Right cardiac atrium (tissue), 5 donors: ENCODE data around the gene ATG13. TPM values are rescaled to one million over a fixed set of nuclear protein-coding genes. Genes with fewer than 3 reads are reported as not detected.

Experiments used
- ATAC-seq, 2 donors: fragments of 200-7000 bp; cut with Tn5 transposase; one replicate each; pipeline versions ENCODE4 v1.8.0 to v1.9.1; 2020; ENCODE audit warnings: moderate library complexity in 2 of 2, mild to moderate bottlenecking in 1 of 2
- DNase-seq, 3 donors: peaks; one replicate each; pipeline ENCODE4 v3.0.0-alpha.2; 2020
- H3K27ac ChIP-seq: one replicate; pipeline ENCODE4 v1.5.1; 2013; ENCODE audit warnings: mild to moderate bottlenecking, low read length, control low read depth, moderate library complexity
- H3K27me3 ChIP-seq: one replicate; pipeline ENCODE4 v1.6.1; 2013; ENCODE audit not compliant: control insufficient read depth, insufficient read depth
- H3K4me1 ChIP-seq: one replicate; pipeline ENCODE4 v1.6.1; 2013; ENCODE audit warnings: low read length; ENCODE audit not compliant: control insufficient read depth, insufficient read depth
- H3K4me3 ChIP-seq: one replicate; pipeline ENCODE4 v1.5.1; 2013; ENCODE audit warnings: low read length, control low read depth
- H3K9me3 ChIP-seq: one replicate; pipeline ENCODE4 v1.6.1; 2013; ENCODE audit warnings: low read length; ENCODE audit not compliant: control insufficient read depth
- WGBS: extraction: QIAGEN DNeasy Blood & Tissue Kit; methylation state at CpG from one replicate; pipeline ENCODE4 v1.1.7; 2013; 5-methylcytosine and 5-hydroxymethylcytosine counted together
- intact Hi-C, 4 donors: fragments of 100-400 bp; cut with DNase I; formaldehyde crosslinking; loops; one replicate each; pipeline versions ENCODE4 v1.11.0 to v1.14.0; 2022 to 2023
- polyA plus RNA-seq: library from polyadenylated mRNA; stranded (reverse); fragments of 200-250 nt; gene quantifications from one replicate; pipeline ENCODE4 v1.2.3, GENCODE V29; 2013
- total RNA-seq, 4 donors: library from RNA; stranded (reverse); fragmentation: NEBNext Ultra II Directional; extraction: Animal tissue kit (Norgen Biotek cat#: 25700); gene quantifications; one replicate each; pipeline ENCODE4 v1.2.1, GENCODE V29; 2021
- donor health status: healthy with polysubstance abuse.
- donor health status: DM: no; HTN: yes; CAD: no.
- donor health status: DM: no; HTN: no; CAD: no.
- donor health status: DM: no; HTN: yes; CAD: no; lungs with severe emphysema.
- donor health status: DM: yes; HTN: yes; CAD: no.

ATG13 gene
- total and polyA plus RNA-seq, 5 donors, result 38.0 to 66.2 (median 55.1) TPM

- H3K4me1 ChIP-seq, result no peaks in the 10 kb centered on the region
Measured at GRCh38 chr11:46593550-46594373, 23.6 kb upstream of the ATG13 start, which contains the start of gene AMBRA1. Gene AMBRA1, minus strand, starts transcription at chr11:46594023. Its CDS starts 45,643 bp downstream, at chr11:46548380.

GRCh38 chr11:46594374-46594700 is 23.0 kb upstream of the ATG13 start:
- H3K27me3 ChIP-seq, result no peaks in the 10 kb centered on the region
- no peak for ATAC-seq
- H3K4me1 ChIP-seq, result no peaks in the 10 kb centered on the region
- WGBS, result 31% methylated on average over 3 of the region's 3 CpGs
- no peak for DNase-seq
- H3K9me3 ChIP-seq, result no peaks in the 10 kb centered on the region
- no peak overlapping the region for H3K27ac ChIP-seq
- intact Hi-C loops, result no loop called here
- peak overlapping the region; percentile 67 for H3K4me3 ChIP-seq

More at GRCh38 chr11:46593550-46594373, 23.6 kb upstream of the ATG13 start, which contains the start of gene AMBRA1:
- Histone ChIP-seq H3K4me3 (peak within 1 kb of the TSS; percentile 67), H3K9me3 (no peaks in the 10 kb centered on the region), H3K27me3 (no peaks in the 10 kb centered on the region), H3K27ac (peak within 1 kb of the TSS; percentile 85)
- intact Hi-C loops, result no loop called here
- DNase-seq (peak; percentile 79 to 93 (median 92)), ATAC-seq (peak; percentile 85 to 91)
- under 1% methylated on average over 54 of the region's 54 CpGs for WGBS

GRCh38 chr11:46594785-46595184 is 22.6 kb upstream of the ATG13 start:
- no peaks in the 10 kb centered on the region for H3K4me1 ChIP-seq
- no peak overlapping the region for H3K27ac ChIP-seq
- H3K9me3 ChIP-seq, result no peaks in the 10 kb centered on the region
- ATAC-seq (no peak), DNase-seq (no peak)
- H3K27me3 ChIP-seq, result no peaks in the 10 kb centered on the region
- H3K4me3 ChIP-seq, result no peak overlapping the region
- intact Hi-C loops, result no loop called here
- 92% methylated on average over 10 of the region's 10 CpGs for WGBS

- Histone ChIP-seq H3K4me1 (no peaks in the 10 kb centered on the region), H3K27ac (no peak overlapping the region), H3K4me3 (no peak overlapping the region), H3K27me3 (no peaks in the 10 kb centered on the region), H3K9me3 (no peaks in the 10 kb centered on the region)
- 96% methylated on average over 1 of the region's 1 CpG for WGBS
- no peak for ATAC-seq
- intact Hi-C loops, result no loop called here
- no peak for DNase-seq
Measured at GRCh38 chr11:46597155-46597554, 20.2 kb upstream of the ATG13 start.

GRCh38 chr11:46597609-46598219 is 19.6 kb upstream of the ATG13 start:
- WGBS, result 78% methylated on average over 6 of the region's 6 CpGs
- intact Hi-C loops, result no loop called here
- H3K27ac ChIP-seq, result no peak overlapping the region
- ATAC-seq, result no peak
- H3K9me3 ChIP-seq, result no peaks in the 10 kb centered on the region
- H3K4me1 ChIP-seq, result no peaks in the 10 kb centered on the region
- no peak overlapping the region for H3K4me3 ChIP-seq
- H3K27me3 ChIP-seq, result no peaks in the 10 kb centered on the region
- no peak for DNase-seq

- H3K27ac ChIP-seq, result no peak overlapping the region
- ATAC-seq, result peak; percentile 80 to 87
- H3K4me3 ChIP-seq, result no peak overlapping the region
- WGBS, result 71% methylated on average over 8 of the region's 8 CpGs
- no peaks in the 10 kb centered on the region for H3K27me3 ChIP-seq
- peak in 1 of 3 donors; percentile 54 for DNase-seq
- no peaks in the 10 kb centered on the region for H3K9me3 ChIP-seq
- intact Hi-C loops, result no loop called here
- no peaks in the 10 kb centered on the region for H3K4me1 ChIP-seq
Measured at GRCh38 chr11:46599340-46600193, 17.8 kb upstream of the ATG13 start.

GRCh38 chr11:46600194-46600960 is 17.0 kb upstream of the ATG13 start:
- intact Hi-C loops, result no loop called here
- H3K27me3 ChIP-seq, result no peaks in the 10 kb centered on the region
- no peaks in the 10 kb centered on the region for H3K9me3 ChIP-seq
- 72% methylated on average over 3 of the region's 3 CpGs for WGBS
- H3K27ac ChIP-seq, result peak overlapping the region; percentile 17
- DNase-seq, result no peak
- H3K4me3 ChIP-seq, result no peak overlapping the region
- ATAC-seq, result peak; percentile 22 to 41
- no peaks in the 10 kb centered on the region for H3K4me1 ChIP-seq

GRCh38 chr11:46601129-46601528 is 16.2 kb upstream of the ATG13 start:
- intact Hi-C loops, result no loop called here
- Histone ChIP-seq H3K4me3 (no peak overlapping the region), H3K27ac (no peak overlapping the region), H3K27me3 (no peaks in the 10 kb centered on the region), H3K9me3 (no peaks in the 10 kb centered on the region), H3K4me1 (no peaks in the 10 kb centered on the region)
- WGBS, result 50% methylated on average over 1 of the region's 1 CpG
- no peak for DNase-seq
- ATAC-seq, result peak in 1 of 2 donors; percentile 48

- 94% methylated on average over 15 of the region's 15 CpGs for WGBS
Measured at GRCh38 chr11:46603704-46604308, 13.5 kb upstream of the ATG13 start.

GRCh38 chr11:46604796-46605195 is 12.6 kb upstream of the ATG13 start:
- Histone ChIP-seq H3K27me3 (no peaks in the 10 kb centered on the region), H3K4me3 (no peak overlapping the region), H3K9me3 (no peaks in the 10 kb centered on the region), H3K4me1 (no peaks in the 10 kb centered on the region), H3K27ac (no peak overlapping the region)
- no peak for DNase-seq
- ATAC-seq, result no peak
- WGBS, result 86% methylated on average over 1 of the region's 1 CpG
- intact Hi-C loops, result no loop called here

More at GRCh38 chr11:46603704-46604308, 13.5 kb upstream of the ATG13 start:
- Histone ChIP-seq H3K9me3 (no peaks in the 10 kb centered on the region), H3K27me3 (no peaks in the 10 kb centered on the region), H3K4me3 (no peak overlapping the region), H3K4me1 (no peaks in the 10 kb centered on the region), H3K27ac (no peak overlapping the region)
- intact Hi-C loops, result no loop called here
- no peak for ATAC-seq
- DNase-seq, result no peak
